Measurements from ENCODE around the gene PCDHGA9. TPM values are rescaled to one million over a fixed set of nuclear protein-coding genes. Genes with fewer than 3 reads are reported as not detected.
"Not testable (repeated sequence)": the region's sequence is repeated elsewhere in the genome, so short reads cannot be mapped to it uniquely, and the experiment has no call there.

PCDHGA9 gene
- total and polyA plus RNA-seq, 4 donors, result 0.59 to 13.8 (median 2.8) TPM

GRCh38 chr5:141373673-141374317 lies 28.8 kb upstream of the PCDHGA9 start, which contains the start of gene PCDHGA6:
TSS of gene PCDHGA6 (plus strand) at chr5:141373891. CDS start at chr5:141374084, 193 bp downstream.
- DNase-seq (peak in 2 of 3 donors; percentile 33 to 38), ATAC-seq (ENCODE audit: insufficient read depth, low FRiP score) (no peak)
- no peaks in the 10 kb centered on the region for H3K4me1 ChIP-seq (ENCODE audit: control insufficient read depth in 5 of 5, insufficient read depth in 5 of 5, low read length in 5 of 5)
- no peak for TF ChIP-seq CTCF (IDR thresholded peaks at IDR 0.05; ENCODE audit: control extremely low read depth, extremely low read depth)
- H3K27ac ChIP-seq (ENCODE audit: low read depth in 1 of 2, low read length in 1 of 2), result no peak within 1 kb of the TSS
- peaks cover 0 to 3% (median 0%) of the 10 kb centered on the region in 3 donors for H3K27me3 ChIP-seq (ENCODE audit: control insufficient read depth in 3 of 3, insufficient read depth in 3 of 3, low read length in 2 of 3)
- no peak within 1 kb of the TSS for H3K9ac ChIP-seq (ENCODE audit: insufficient read depth in 1 of 2, low read length in 2 of 2)
- peak within 1 kb of the TSS; percentile 5 for H3K4me3 ChIP-seq
- WGBS, 2 donors, result 17 to 19% methylated on average over 27 of the region's 27 CpGs
- peaks cover 3 to 62% (median 31%) of the 10 kb centered on the region in 4 donors for H3K9me3 ChIP-seq (ENCODE audit: control insufficient read depth in 4 of 4, insufficient read depth in 3 of 4, low read length in 3 of 4)
- peaks cover 0 to 9% (median 0%) of the 10 kb centered on the region in 4 donors for H3K36me3 ChIP-seq (ENCODE audit: control insufficient read depth in 4 of 4, insufficient read depth in 4 of 4, low read length in 4 of 4)

GRCh38 chr5:141374627-141375026 lies 28.0 kb upstream of the PCDHGA9 start:
- Histone ChIP-seq H3K36me3 (ENCODE audit: control insufficient read depth in 4 of 4, insufficient read depth in 4 of 4, low read length in 4 of 4) (peaks cover 0 to 9% (median 0%) of the 10 kb centered on the region in 4 donors), H3K4me3 (peak overlapping the region; percentile 5), H3K27me3 (ENCODE audit: control insufficient read depth in 3 of 3, insufficient read depth in 3 of 3, low read length in 2 of 3) (peaks cover 0 to 3% (median 0%) of the 10 kb centered on the region in 3 donors), H3K9me3 (ENCODE audit: control insufficient read depth in 4 of 4, insufficient read depth in 3 of 4, low read length in 3 of 4) (peaks cover 4 to 62% (median 31%) of the 10 kb centered on the region in 4 donors), H3K27ac (ENCODE audit: low read depth in 1 of 2, low read length in 1 of 2) (no peak overlapping the region), H3K4me1 (ENCODE audit: control insufficient read depth in 5 of 5, insufficient read depth in 5 of 5, low read length in 5 of 5) (no peaks in the 10 kb centered on the region), H3K9ac (ENCODE audit: insufficient read depth in 1 of 2, low read length in 2 of 2) (no peak overlapping the region)
- DNase-seq (no peak), ATAC-seq (ENCODE audit: insufficient read depth, low FRiP score) (no peak)
- TF ChIP-seq CTCF (IDR thresholded peaks at IDR 0.05; ENCODE audit: control extremely low read depth, extremely low read depth), result no peak
- 54 to 64% methylated on average over 14 of the region's 14 CpGs for WGBS, 2 donors

GRCh38 chr5:141375444-141376155 lies 27.0 kb upstream of the PCDHGA9 start:
- not testable (repeated sequence) for H3K27ac ChIP-seq (ENCODE audit: low read depth in 1 of 2, low read length in 1 of 2); DNase-seq; H3K4me1 ChIP-seq (ENCODE audit: control insufficient read depth in 5 of 5, insufficient read depth in 5 of 5, low read length in 5 of 5); ATAC-seq (ENCODE audit: insufficient read depth, low FRiP score); H3K4me3 ChIP-seq; H3K9ac ChIP-seq (ENCODE audit: insufficient read depth in 1 of 2, low read length in 2 of 2); H3K36me3 ChIP-seq (ENCODE audit: control insufficient read depth in 4 of 4, insufficient read depth in 4 of 4, low read length in 4 of 4); H3K27me3 ChIP-seq (ENCODE audit: control insufficient read depth in 3 of 3, insufficient read depth in 3 of 3, low read length in 2 of 3)
- WGBS, 2 donors, result 44 to 51% methylated on average over 32 to 43 of the region's 48 CpGs
- peaks cover 8 to 58% (median 27%) of the 10 kb centered on the region in 4 donors for H3K9me3 ChIP-seq (ENCODE audit: control insufficient read depth in 4 of 4, insufficient read depth in 3 of 4, low read length in 3 of 4)

All from lung (tissue), 12 donors.